HepG2 (cell line): ENCODE results near the gene GSTM2.

Source experiments
- ATF1 ChIP-seq: IDR thresholded peaks from 2 replicates; pipeline ENCODE4 v1.6.1; 2016; ENCODE audit warnings: mild to moderate bottlenecking, control low read depth
- CBX2 ChIP-seq, 2 experiments: fragments of 200-600 bp in 1 of 2; sonication (generic); formaldehyde crosslinking in 1 of 2; IDR thresholded peaks; 2 replicates each; pipeline versions ENCODE4 v1.7.0 to v1.8.1; 2018 to 2022; ENCODE audit warnings: low read depth in 2 of 2, low read length in 1 of 2, mild to moderate bottlenecking in 1 of 2, missing genetic modification reagents in 1 of 2
- IRF2 ChIP-seq: IDR thresholded peaks from 2 replicates; pipeline ENCODE4 v1.6.1; 2018; ENCODE audit warnings: missing genetic modification reagents, missing compliant biosample characterization
- POLR2AphosphoS5 ChIP-seq: IDR thresholded peaks from 2 replicates; pipeline ENCODE4 v1.6.1; 2012; ENCODE audit warnings: low read depth, low read length
- TAF1 ChIP-seq: sonication (generic); formaldehyde crosslinking; IDR thresholded peaks from 2 replicates; pipeline ENCODE4 v1.4.0; 2020; ENCODE audit warnings: missing genetic modification reagents

GRCh38 chr1:109625601-109626560 lies 42.0 kb upstream of the GSTM2 start:
- TF ChIP-seq POLR2AphosphoS5 (no peak), TAF1 (CRISPR knock-in tag) (no peak), CBX2 (IDR thresholded peaks at IDR 0.05; ENCODE audit: low read depth, low read length) (no peak), CBX2 (CRISPR knock-in tag; IDR thresholded peaks at IDR 0.05; ENCODE audit: low read depth) (no peak), IRF2 (CRISPR knock-in tag) (no peak), ATF1 (CRISPR knock-in tag) (no peak)
